ENCODE results near the gene SCNN1B.

- TF ChIP-seq CTCF (IDR thresholded peaks at IDR 0.05) (no peak), POLR2A (IDR thresholded peaks at IDR 0.05) (no peak)
Observed at GRCh38 chr16:23383881-23384280, 81.8 kb downstream of the SCNN1B start.
